Activated CD4-positive, alpha-beta memory T cell treated with anti-CD3 and anti-CD28 coated beads for 36 hours (primary cell): ENCODE measurements around the gene SLC5A10. TPM values are rescaled to one million over a fixed set of nuclear protein-coding genes. Genes with fewer than 3 reads are reported as not detected.

Experiments used
- CTCF ChIA-PET: fragments of 350-600 bp; sonication (Branson Sonifier 250); formaldehyde crosslinking; loops from one replicate; lab custom pipeline; 2021; ENCODE audit warnings: antibody characterized with exemption, inconsistent platforms; lab: Charles Lee
- POLR2A ChIA-PET: fragments of 350-600 bp; sonication (Branson Sonifier 250); formaldehyde crosslinking; loops from one replicate; lab custom pipeline; 2021; ENCODE audit warnings: antibody characterized with exemption; lab: Charles Lee
- DNase-seq: peaks from one replicate; pipeline ENCODE4 v3.0.0-alpha.2; 2020
- H3K27ac Mint-ChIP-seq: one replicate; pipeline ENCODE4 v1.8.0; 2021; ENCODE audit warnings: mixed read lengths
- H3K27me3 Mint-ChIP-seq: one replicate; pipeline ENCODE4 v1.8.0; 2021; ENCODE audit warnings: mixed read lengths
- H3K36me3 Mint-ChIP-seq: one replicate; pipeline ENCODE4 v1.8.0; 2021; ENCODE audit warnings: mixed read lengths
- H3K4me1 Mint-ChIP-seq: one replicate; pipeline ENCODE4 v1.8.0; 2021; ENCODE audit warnings: low read depth, mixed read lengths
- H3K4me3 Mint-ChIP-seq: one replicate; pipeline ENCODE4 v1.8.0; 2021; ENCODE audit warnings: mild to moderate bottlenecking, mixed read lengths
- H3K9me3 Mint-ChIP-seq: one replicate; pipeline ENCODE4 v1.8.0; 2021; ENCODE audit warnings: mixed read lengths
- intact Hi-C: fragments of 100-400 bp; cut with micrococcal nuclease; formaldehyde crosslinking; loops from one replicate; pipeline ENCODE4 v1.15.1; 2023
- total RNA-seq, 2 experiments: library from RNA; stranded (reverse); gene quantifications; one replicate each; pipeline ENCODE4 v1.2.3, GENCODE V29; 2021

SLC5A10 gene
- total RNA-seq, 2 experiments from 2014 or later, result not detected

DNA sequence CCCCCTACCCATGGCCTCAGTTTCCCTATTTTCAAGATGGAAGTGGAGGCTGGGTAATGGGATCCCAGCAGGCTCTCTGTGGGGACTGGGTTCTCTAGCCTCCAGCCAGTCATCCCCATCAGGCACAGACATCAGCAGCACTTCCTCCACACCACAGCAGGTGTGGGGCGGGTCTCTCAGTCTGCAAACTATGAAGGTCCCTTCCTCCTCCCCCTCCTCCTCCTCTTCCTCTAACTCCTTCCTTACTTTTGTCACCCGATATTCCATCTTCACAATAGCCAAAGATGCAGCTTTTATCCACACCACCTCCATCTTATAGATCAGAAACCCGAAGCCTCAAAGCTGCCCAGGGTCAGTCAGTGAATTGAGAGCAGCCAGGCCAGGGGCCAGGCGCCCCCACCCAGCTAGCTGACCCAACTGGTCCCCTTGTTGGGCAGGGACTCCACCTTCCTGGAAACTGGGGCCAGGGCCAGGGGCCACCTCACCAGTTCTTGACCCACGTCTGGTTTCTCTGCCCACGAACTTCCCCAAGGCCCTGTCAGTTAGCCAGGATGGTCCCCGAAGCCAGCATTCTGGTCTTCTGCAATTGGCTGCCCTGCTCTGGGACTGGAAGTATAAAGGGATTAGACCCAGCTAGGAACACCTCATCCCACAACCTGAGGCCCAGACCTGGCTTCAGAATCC, 50.1 kb downstream of the SLC5A10 start:
- no peaks in the 10 kb centered on the region for H3K9me3 Mint-ChIP-seq
- no peak for DNase-seq
- intact Hi-C loops, result loop anchor here (10.0 kb wide), 1 partner anchor 147 kb away; the partner anchor contains the start of gene PRPSAP2
- ChIA-PET CTCF (interaction anchor here (1.2 to 3.5 kb wide), 2 partner anchors 41 to 445 kb away, joined by 3 to 32 read pairs; no protein-coding TSS in a partner anchor), POLR2A (interaction anchor here (0.8 kb wide), 1 partner anchor 41 kb away, joined by 3 read pairs; no protein-coding TSS in a partner anchor)
- H3K4me3 Mint-ChIP-seq, result peak overlapping the region; percentile 90
- H3K27ac Mint-ChIP-seq, result no peak overlapping the region
- no peaks in the 10 kb centered on the region for H3K27me3 Mint-ChIP-seq
- peaks cover 25% of the 10 kb centered on the region for H3K36me3 Mint-ChIP-seq
- H3K4me1 Mint-ChIP-seq, result peaks cover 33% of the 10 kb centered on the region

- intact Hi-C loops, result loop anchor here (10.0 kb wide), 1 partner anchor 148 kb away; the partner anchor contains the start of gene PRPSAP2
- H3K4me1 Mint-ChIP-seq, result peaks cover 33% of the 10 kb centered on the region
- no peaks in the 10 kb centered on the region for H3K9me3 Mint-ChIP-seq
- H3K27me3 Mint-ChIP-seq, result no peaks in the 10 kb centered on the region
- peak; percentile 22 for DNase-seq
- peak overlapping the region; percentile 90 for H3K4me3 Mint-ChIP-seq
- ChIA-PET CTCF (interaction anchor here (0.8 to 3.5 kb wide), 3 partner anchors 42 to 444 kb away, joined by 3 to 32 read pairs (median 3); no protein-coding TSS in a partner anchor), POLR2A (interaction anchor here (0.8 kb wide), 1 partner anchor 42 kb away, joined by 3 read pairs; no protein-coding TSS in a partner anchor)
- H3K27ac Mint-ChIP-seq, result no peak overlapping the region
- peaks cover 19% of the 10 kb centered on the region for H3K36me3 Mint-ChIP-seq
These were observed 51.0 kb downstream of the SLC5A10 start for GRCh38 chr17:19002805-19003542.

GRCh38 chr17:19003543-19004420, 51.8 kb downstream of the SLC5A10 start:
- CTCF ChIA-PET, result interaction anchor here (0.8 to 3.5 kb wide), 2 partner anchors 43 to 378 kb away, joined by 3 to 32 read pairs; no protein-coding TSS in a partner anchor
- Mint-ChIP-seq H3K4me1 (peaks cover 33% of the 10 kb centered on the region), H3K9me3 (no peaks in the 10 kb centered on the region), H3K36me3 (peaks cover 19% of the 10 kb centered on the region), H3K27me3 (no peaks in the 10 kb centered on the region), H3K4me3 (peak overlapping the region; percentile 90), H3K27ac (peak overlapping the region; percentile 90)
- intact Hi-C loops, result loop anchor here (2.0 to 10.0 kb wide), 2 partner anchors 43 to 149 kb away; partner anchors contain the start of gene PRPSAP2
- POLR2A ChIA-PET, result interaction anchor here (1.0 to 1.1 kb wide), 2 partner anchors 29 to 145 kb away, joined by 3 read pairs; no protein-coding TSS in a partner anchor
- DNase-seq, result peak; percentile 64

DNA sequence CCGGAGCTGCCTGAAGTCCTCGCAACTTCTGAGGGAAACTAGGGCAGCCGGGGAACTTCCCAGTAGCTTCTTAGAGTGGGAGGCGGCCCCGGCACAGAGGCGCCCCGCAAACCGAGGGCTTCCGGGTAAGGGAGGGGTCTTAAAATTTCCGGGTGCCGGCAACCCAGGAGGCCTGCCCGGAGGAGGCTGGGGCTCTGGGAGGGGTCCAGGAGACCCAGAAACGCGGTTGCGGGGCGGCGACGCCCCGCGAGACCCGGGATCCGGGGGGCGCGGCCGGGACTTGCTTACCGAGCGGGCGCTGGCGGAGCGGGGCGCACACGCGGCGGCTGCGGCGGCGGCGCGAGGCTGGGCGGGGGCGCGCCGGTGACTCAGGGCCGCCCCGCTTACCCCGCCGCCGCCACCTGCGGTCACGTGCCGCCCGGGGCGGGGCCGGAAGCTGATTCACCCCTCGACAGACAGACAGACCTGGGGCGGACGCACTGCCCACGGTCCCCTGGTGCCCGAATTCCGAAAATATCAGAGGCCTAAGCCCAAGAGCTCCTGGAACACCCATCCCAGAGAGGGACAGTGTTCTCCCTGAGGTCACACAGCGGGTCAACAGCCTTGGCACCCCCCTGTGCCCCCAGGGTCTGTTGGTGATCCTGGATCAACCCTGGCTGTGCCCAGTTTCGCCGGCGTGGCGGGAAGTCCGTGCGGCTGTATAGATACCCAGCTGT, 52.6 kb downstream of the SLC5A10 start, which contains the start of gene FAM83G:
FAM83G (minus strand) TSS at position 344 of the 716 bp plus-strand sequence. CDS start 723 bp downstream, outside the sequence.
- H3K27ac Mint-ChIP-seq, result peak within 1 kb of the TSS; percentile 90
- CTCF ChIA-PET, result interaction anchor here (0.5 to 3.5 kb wide), 2 partner anchors 44 to 781 kb away, joined by 3 to 32 read pairs; no protein-coding TSS in a partner anchor
- peaks cover 33% of the 10 kb centered on the region for H3K4me1 Mint-ChIP-seq
- DNase-seq, result peak; percentile 94
- no peaks in the 10 kb centered on the region for H3K27me3 Mint-ChIP-seq
- H3K36me3 Mint-ChIP-seq, result peaks cover 19% of the 10 kb centered on the region
- H3K9me3 Mint-ChIP-seq, result no peaks in the 10 kb centered on the region
- peak within 1 kb of the TSS; percentile 90 for H3K4me3 Mint-ChIP-seq
- POLR2A ChIA-PET, result interaction anchor here (0.7 to 1.1 kb wide), 4 partner anchors 18 to 146 kb away, joined by 3 read pairs; no protein-coding TSS in a partner anchor
- intact Hi-C loops, result loop anchor here (2.0 to 10.0 kb wide), 2 partner anchors 44 to 150 kb away; partner anchors contain the start of gene PRPSAP2

GRCh38 chr17:19005137-19005773, 53.3 kb downstream of the SLC5A10 start:
- intact Hi-C loops, result loop anchor here (2.0 to 10.0 kb wide), 2 partner anchors 44 to 150 kb away; partner anchors contain the start of gene PRPSAP2
- H3K9me3 Mint-ChIP-seq, result no peaks in the 10 kb centered on the region
- ChIA-PET POLR2A (interaction anchor here (0.7 to 1.1 kb wide), 4 partner anchors 18 to 146 kb away, joined by 3 read pairs; no protein-coding TSS in a partner anchor), CTCF (interaction anchor here (0.5 to 3.5 kb wide), 3 partner anchors 44 to 788 kb away, joined by 3 to 32 read pairs (median 3); no protein-coding TSS in a partner anchor)
- H3K27me3 Mint-ChIP-seq, result no peaks in the 10 kb centered on the region
- DNase-seq, result no peak
- peak overlapping the region; percentile 67 for H3K4me3 Mint-ChIP-seq
- peaks cover 33% of the 10 kb centered on the region for H3K4me1 Mint-ChIP-seq
- H3K27ac Mint-ChIP-seq, result peak overlapping the region; percentile 86
- H3K36me3 Mint-ChIP-seq, result peaks cover 19% of the 10 kb centered on the region

GRCh38 chr17:19005789-19006430, 53.9 kb downstream of the SLC5A10 start:
- POLR2A ChIA-PET, result interaction anchor here (0.6 kb wide), 1 partner anchor 220 kb away, joined by 4 read pairs; no protein-coding TSS in a partner anchor
- CTCF ChIA-PET, result interaction anchor here (1.1 kb wide), 1 partner anchor 789 kb away, joined by 3 read pairs; no protein-coding TSS in a partner anchor
- Mint-ChIP-seq H3K36me3 (peaks cover 15% of the 10 kb centered on the region), H3K4me1 (peaks cover 29% of the 10 kb centered on the region), H3K4me3 (no peak overlapping the region), H3K27ac (peak overlapping the region; percentile 62), H3K9me3 (no peaks in the 10 kb centered on the region), H3K27me3 (no peaks in the 10 kb centered on the region)
- intact Hi-C loops, result loop anchor here (2.0 to 10.0 kb wide), 2 partner anchors 45 to 151 kb away; partner anchors contain the start of gene PRPSAP2
- no peak for DNase-seq

DNA sequence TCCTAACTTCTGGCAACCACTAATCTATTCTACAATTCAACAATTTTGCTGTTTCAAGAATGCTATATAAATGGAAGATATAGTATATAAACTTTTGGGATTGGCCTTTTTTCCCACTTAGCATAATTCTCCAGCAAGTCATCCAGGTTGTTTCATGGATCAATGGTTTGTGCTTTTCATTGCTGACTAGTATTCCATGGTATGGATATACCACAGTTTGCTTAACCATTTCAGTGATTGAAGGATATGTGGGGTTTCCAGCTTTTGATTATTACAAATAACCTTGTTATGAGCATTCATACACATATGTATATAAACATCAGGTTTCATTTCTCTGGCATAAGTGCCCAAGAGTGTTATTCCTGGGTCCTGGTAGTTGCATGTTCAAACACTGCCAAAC, 54.7 kb downstream of the SLC5A10 start:
- no peak overlapping the region for H3K4me3 Mint-ChIP-seq
- no peaks in the 10 kb centered on the region for H3K9me3 Mint-ChIP-seq
- CTCF ChIA-PET, result interaction anchor here (1.1 to 1.2 kb wide), 2 partner anchors 45 to 790 kb away, joined by 3 to 7 read pairs; no protein-coding TSS in a partner anchor
- intact Hi-C loops, result loop anchor here (10.0 kb wide), 1 partner anchor 152 kb away; the partner anchor contains the start of gene PRPSAP2
- POLR2A ChIA-PET, result interaction anchor here (0.6 kb wide), 1 partner anchor 221 kb away, joined by 4 read pairs; no protein-coding TSS in a partner anchor
- no peaks in the 10 kb centered on the region for H3K27me3 Mint-ChIP-seq
- peaks cover 21% of the 10 kb centered on the region for H3K4me1 Mint-ChIP-seq
- DNase-seq, result no peak
- H3K27ac Mint-ChIP-seq, result no peak overlapping the region
- H3K36me3 Mint-ChIP-seq, result peaks cover 12% of the 10 kb centered on the region

DNA sequence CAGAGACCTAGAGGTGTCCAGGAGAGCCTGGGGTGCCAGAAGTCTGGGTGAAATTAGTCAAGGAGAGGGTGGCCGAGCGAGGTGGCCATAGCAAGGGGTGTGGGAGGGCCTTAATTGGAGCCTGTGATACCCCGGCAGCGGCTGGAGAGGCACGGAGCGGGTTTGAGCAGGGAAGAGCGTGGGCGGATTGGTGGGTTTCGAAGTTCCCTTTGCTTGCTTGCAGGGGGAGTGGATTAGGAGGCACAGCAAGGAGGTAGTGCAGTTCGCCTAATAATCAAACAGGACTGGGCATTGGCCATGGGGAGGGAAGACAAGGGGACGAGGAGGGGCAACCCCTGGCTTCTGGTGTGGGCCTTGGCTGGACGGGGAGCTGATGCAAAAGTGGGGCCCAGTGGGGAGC, 58.0 kb downstream of the SLC5A10 start:
- Mint-ChIP-seq H3K36me3 (no peaks in the 10 kb centered on the region), H3K9me3 (no peaks in the 10 kb centered on the region), H3K27ac (no peak overlapping the region), H3K27me3 (no peaks in the 10 kb centered on the region), H3K4me1 (peaks cover under 1% of the 10 kb centered on the region), H3K4me3 (no peak overlapping the region)
- POLR2A ChIA-PET, result no interaction called here
- DNase-seq, result no peak
- CTCF ChIA-PET, result no interaction called here
- intact Hi-C loops, result loop anchor here (10.0 kb wide), 1 partner anchor 155 kb away; the partner anchor contains the start of gene PRPSAP2

DNA sequence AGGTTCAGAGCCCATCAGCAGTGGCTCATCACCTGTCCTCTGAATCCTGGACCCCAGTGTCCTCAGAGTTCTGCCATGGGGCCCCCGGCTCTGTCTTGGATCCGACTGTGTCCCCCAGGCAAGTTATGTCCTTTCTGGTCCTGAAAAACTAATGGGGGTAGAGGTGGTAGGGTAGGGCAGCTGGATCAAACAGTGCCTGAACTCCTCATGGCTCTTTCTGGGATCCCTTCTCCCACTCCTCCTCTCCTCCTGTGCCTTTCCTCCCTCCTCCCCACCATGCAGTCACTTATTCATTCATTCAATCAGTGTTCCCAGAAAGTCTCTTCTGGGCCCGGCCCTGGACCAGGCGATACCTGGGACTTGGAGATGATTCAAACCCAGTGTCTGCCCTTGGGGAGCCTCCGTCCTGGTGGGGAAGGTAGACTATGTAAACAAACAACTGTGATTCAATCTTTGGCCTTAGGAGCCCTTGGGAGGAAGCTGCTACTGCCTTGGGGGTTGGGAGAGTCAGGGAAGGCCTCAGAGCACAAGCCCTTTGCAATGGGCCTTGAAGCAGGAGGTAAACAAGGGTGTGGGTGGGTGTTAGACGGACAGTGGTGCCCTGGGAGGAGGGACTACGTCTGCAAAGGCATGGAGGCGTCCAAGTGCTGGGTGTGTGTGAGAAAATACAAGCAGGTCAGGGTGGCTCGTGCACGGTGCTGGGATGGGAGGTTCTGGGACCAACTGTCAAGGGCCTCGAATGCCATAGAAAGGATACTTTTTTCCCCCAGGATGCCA, 59.0 kb downstream of the SLC5A10 start:
- no peaks in the 10 kb centered on the region for H3K27me3 Mint-ChIP-seq
- no peaks in the 10 kb centered on the region for H3K36me3 Mint-ChIP-seq
- CTCF ChIA-PET, result no interaction called here
- intact Hi-C loops, result no loop called here
- POLR2A ChIA-PET, result no interaction called here
- H3K27ac Mint-ChIP-seq, result no peak overlapping the region
- no peaks in the 10 kb centered on the region for H3K9me3 Mint-ChIP-seq
- no peaks in the 10 kb centered on the region for H3K4me1 Mint-ChIP-seq
- no peak for DNase-seq
- no peak overlapping the region for H3K4me3 Mint-ChIP-seq
